GM18861 (cell line): ENCODE results near the gene KLHL40.

ENCODE experiments used
- ATAC-seq: cut with Tn5 transposase; IDR thresholded peaks from one replicate; pipeline ENCODE4 v1.9.1; 2021; ENCODE audit not compliant: unreplicated experiment

Gene KLHL40

DNA sequence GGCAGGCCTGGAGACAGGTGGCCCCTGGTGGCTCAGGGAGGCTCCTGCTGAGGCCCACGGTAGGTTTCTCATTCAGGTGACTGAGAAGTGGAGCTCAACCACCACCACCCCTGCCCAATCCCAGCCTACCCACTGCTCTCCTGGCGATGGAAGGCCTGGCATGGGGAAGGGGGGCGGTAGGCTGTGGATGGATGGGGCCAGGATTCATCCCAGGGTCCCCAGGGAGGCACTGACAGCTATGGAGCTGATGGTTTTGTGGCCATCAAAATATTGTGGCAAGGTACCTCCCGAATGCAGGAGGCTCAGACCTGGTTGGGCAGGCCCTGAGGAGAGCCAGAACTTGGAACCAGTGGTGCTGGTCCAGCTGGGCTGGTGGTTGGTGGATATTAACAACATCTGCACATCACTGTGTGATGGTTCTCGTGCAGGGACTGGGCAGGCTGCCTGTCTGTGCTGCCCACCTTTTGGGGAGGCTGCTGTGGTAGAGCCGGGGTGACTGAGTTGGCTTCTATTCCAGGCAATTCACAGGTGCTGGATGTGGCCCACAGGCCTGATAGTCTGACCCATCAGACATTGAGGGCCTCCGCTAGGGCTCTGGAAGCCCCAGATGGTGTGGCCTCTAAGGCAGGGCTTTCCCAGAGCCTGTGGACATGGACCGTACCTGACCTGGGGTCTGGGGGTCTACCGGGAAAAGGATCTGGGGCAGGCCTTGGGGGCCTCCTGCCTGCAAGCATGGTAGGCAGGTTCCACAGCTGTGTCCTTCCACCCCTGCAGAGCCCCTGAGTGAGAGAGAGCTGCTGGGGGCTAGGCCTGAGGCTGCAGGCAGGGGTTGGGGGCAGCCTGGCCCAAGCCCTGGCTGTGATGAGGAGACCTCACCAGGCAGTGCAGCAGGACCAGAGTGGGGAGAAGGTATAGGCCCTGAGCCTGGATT lies 28.4 kb upstream of the KLHL40 start:
- no peak for ATAC-seq

DNA sequence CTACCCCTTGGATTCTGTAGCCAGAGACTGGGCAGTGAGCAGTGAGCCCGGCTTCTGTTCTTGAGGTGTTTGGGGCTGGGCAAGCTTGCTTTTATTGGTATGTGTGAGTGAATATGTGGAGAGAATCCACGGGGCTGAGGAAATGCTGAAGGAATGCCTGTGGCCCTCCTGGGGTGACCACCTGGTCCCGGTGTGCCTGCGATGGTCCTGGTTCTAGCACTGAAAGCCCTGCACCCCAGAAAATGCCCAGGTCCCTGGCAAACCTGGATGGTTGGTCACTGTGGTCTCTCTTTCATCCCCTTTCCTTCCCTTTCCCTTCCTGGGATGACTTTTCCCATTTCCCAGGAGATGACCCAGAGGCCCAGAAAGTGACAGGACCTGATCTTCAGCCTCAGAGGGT lies 27.7 kb upstream of the KLHL40 start:
- ATAC-seq, result no peak

DNA sequence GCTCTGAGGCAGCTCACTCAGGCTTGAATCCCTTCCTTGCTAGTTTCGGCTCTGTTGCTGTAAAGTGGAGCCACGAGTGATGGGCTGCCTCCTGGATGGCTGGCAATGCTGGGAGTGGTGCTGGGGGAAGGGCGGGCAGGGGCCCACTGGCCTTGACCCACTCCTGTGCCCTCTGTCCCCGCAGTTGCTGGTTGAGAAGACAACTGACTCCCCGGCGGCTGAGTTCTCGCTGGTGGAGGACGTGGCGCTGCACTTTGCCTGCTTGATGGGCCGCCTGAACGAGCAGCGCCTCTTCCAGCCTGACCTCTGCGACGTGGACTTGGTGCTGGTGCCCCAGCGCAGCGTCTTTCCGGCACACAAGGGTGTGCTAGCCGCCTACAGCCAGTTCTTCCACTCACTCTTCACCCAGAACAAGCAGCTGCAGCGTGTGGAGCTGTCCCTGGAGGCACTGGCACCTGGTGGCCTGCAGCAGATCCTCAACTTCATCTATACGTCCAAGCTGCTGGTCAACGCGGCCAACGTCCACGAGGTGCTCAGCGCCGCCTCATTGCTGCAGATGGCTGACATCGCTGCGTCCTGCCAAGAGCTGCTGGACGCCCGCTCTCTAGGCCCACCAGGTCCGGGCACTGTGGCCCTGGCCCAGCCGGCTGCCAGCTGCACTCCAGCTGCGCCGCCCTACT lies 27.1 kb upstream of the KLHL40 start:
- ATAC-seq, result no peak

DNA sequence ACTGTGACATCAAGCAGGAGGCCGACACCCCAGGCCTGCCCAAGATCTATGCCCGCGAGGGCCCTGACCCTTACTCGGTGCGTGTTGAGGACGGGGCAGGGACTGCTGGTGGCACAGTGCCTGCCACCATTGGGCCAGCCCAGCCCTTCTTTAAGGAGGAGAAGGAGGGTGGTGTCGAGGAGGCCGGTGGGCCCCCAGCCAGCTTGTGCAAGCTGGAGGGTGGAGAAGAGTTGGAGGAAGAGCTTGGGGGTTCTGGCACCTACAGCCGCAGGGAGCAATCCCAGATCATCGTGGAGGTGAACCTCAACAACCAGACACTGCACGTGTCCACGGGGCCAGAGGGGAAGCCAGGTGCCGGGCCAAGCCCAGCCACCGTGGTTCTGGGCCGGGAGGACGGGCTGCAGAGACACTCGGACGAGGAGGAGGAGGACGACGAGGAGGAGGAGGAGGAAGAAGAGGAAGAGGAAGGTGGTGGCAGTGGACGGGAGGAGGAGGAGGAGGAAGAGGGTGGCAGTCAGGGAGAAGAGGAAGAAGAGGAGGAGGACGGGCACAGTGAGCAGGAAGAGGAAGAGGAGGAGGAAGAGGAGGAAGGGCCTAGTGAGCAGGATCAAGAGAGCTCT lies 26.5 kb upstream of the KLHL40 start:
- no peak for ATAC-seq

DNA sequence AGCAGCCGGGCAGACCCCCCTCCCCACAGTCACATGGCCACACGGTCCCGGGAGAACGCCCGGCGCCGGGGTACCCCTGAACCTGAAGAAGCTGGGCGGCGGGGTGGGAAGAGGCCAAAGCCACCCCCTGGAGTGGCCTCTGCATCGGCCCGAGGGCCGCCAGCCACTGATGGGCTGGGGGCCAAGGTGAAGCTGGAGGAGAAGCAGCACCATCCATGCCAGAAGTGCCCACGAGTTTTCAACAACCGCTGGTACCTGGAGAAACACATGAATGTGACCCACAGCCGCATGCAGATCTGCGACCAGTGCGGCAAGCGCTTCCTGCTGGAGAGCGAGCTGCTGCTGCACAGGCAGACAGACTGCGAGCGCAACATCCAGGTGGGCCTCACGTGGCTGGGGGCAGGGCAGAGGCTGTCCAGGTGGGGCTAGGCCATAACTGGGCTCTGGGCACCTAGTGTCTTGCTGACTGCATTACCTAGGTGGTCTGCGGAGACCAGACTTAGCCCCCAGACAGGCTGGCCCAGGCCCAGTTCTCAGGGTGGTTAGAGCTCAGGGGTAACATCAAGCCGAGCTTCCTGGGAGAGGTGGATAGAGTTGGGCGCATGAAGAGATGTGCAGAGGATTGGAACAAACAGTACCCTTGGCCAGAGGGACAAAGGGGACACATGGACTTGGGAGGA lies 25.7 kb upstream of the KLHL40 start:
- ATAC-seq, result no peak

DNA sequence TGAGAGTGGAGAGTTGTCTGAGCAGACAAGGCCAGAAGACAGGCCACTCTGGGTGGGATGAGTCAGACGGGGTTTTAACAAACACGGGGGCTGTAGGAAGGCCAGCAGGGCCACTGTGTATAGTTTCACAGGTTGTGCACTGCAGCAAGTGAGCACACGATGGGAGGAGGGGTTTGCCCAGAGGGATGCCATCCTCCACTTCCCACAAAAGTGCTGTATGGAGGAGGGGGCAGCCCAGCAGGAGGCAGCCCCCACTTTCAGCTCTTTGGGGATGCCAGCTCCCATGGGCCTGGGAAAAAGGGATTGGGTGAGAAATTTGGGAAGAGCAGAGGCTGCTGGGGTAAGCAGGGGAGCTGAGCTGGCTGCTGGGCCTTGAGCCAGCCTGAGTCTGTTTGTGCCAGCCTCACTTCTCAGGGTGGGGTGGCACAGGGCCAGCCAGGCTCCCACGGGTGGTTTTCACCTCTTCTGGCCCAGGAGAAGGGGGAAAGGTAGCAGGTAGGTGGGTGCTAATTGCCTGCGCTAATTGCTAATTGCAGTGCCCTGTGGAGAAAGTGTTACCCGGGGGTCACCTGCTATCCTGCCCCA lies 25.1 kb upstream of the KLHL40 start:
- no peak for ATAC-seq

DNA sequence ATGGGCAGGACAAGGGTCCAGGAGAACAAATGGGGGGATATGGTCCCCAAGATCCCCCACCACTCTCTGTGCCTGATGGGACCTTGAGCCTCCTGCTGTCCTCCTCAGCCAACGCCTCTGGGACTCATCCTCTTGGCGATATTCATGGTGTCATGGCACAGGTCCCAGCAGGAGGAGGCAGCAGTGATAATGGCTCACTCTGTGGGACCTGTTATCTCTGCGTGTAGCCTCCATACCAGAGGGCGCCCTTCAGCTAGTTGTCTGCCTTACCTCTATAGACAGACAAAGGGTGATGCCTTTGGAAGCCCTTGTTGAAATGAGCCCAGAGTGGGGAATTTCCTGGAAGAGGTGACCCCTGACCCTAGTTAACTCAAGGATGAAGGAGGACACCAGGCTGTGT lies 24.4 kb upstream of the KLHL40 start:
- ATAC-seq, result no peak

DNA sequence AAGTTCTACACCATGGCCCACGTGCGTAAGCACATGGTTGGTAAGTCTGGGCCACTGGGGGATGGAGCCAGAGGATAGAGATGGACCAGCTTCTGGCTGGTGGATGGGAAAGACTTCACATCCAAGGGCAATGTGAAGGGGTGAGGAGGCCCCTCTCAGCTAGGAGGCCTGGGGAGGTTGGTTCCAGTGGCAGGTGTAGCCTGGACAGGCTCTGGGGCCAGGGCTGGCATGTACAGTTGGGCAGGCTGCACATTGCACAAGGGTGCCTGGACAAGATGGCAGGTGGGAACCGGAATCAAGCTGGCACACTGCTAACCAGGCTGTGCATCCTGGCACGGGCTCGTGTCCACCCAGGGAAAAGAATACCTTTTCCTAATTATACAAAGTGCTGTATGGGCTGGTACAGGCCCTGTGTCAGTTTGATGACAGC lies 23.7 kb upstream of the KLHL40 start:
- ATAC-seq, result no peak

DNA sequence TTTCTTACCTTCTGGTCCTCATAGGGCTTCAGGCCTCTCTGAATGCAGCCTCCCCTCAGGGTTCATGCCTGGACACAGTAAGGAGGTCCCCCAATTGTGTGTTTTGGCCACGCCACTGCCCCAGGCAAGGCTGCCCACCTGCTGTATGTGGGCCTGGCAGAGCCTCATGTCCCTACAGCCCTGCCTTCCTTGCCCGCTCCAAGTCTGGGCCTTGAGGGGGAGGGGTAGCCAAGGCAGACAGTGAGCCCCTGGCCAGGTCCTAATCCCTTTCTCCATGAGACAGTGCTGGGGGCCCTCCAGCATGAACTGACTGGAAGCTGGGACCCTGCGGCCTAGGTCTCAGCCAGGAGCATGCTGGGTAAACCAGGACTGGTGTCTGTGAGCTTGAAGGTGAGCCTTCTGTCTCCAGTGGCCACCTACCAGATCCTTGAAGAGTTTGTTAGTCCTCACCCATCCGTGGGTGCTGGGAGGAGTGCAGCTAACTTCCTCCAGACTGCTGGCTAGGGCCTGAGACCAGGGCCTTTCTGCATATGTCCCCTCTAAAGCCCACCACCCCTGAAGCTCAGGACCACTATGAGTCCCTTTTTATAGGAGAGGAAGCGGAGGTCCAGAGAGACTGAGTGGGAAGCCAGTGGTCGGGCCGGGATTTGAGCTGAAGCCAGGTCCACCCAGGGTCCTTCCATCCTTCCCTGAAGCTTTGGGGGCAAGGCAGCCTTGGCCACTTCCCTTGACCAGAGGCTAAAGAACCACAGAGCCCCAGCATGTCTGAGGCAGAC lies 23.1 kb upstream of the KLHL40 start:
- no peak for ATAC-seq

DNA sequence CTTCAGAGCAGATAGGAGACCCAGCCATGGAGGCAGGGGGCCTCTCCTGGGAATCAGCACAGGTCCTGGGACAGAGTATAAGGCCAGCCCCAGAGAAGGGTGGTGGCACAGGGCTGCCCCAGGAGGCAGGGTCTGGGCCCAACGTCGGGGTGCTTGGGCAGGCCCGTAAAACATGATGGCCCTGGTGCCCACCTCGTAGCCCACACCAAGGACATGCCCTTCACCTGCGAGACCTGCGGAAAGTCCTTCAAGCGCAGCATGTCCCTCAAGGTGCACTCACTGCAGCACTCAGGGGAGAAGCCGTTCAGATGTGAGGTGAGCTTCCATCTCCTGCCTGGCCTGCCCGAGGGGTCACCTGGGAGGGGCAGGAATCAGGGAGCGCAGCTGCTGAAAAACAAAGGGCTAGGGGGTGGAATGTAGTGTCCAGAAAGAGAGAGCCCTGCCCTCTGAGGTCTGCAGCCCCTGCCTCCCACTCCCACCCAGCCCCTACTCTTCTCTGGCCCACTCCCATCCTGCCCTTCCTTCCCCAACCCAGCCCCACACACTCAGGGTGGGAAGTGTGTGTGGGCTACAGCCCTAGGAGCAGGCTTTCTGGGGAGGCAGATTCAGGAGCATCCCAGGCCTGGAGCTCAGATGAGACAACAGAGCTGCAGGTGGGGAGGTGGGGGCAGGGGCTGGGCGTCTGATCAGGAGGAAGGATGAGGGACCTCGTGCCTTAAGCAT lies 22.4 kb upstream of the KLHL40 start:
- ATAC-seq, result no peak

DNA sequence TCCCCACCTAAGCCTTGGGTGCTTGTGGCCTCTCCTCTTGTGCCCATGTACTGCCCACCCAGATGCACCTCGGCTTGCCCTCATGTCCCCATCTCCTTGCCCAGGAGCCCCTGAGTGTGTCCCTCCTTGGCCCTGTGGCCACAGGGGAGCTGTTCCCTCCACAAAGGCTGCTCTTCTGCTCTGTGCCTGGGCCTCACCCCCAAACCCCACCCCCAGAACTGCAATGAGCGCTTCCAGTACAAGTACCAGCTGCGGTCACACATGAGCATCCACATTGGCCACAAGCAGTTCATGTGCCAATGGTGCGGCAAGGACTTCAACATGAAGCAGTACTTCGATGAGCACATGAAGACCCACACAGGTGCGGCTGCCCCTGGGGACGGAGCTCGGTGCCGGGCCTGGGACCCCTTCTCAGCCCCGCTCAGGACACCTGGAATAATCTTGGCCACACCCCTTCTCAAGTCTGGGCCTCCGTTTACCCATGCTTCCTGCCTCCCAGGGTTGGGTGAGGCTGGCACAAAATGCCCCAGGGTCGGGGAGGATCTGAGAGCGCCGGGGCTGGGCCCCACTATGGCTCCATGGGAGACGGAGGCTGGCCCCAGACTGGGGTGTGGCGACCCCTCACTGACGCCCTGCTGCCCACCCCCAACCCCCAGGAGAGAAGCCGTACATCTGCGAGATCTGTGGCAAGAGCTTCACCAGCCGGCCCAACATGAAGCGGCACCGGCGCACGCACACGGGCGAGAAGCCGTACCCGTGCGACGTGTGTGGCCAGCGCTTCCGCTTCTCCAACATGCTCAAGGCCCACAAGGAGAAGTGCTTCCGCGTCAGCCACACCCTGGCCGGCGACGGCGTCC lies 21.5 kb upstream of the KLHL40 start:
- no peak for ATAC-seq

DNA sequence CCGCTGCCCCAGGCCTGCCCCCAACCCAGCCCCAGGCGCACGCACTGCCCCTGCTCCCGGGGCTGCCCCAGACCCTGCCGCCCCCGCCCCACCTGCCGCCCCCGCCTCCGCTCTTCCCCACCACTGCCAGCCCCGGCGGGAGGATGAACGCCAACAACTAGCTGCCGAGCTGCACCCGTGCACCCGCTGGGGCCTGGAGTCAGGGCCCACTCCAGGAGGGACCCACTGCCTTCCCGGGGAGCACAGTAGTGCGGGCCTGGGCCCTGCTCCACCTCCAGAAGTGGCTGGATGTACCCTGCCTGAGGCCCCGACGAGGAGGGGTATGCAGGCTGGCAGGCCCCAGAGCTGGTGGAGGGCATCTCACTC lies 20.9 kb upstream of the KLHL40 start:
- no peak for ATAC-seq

DNA sequence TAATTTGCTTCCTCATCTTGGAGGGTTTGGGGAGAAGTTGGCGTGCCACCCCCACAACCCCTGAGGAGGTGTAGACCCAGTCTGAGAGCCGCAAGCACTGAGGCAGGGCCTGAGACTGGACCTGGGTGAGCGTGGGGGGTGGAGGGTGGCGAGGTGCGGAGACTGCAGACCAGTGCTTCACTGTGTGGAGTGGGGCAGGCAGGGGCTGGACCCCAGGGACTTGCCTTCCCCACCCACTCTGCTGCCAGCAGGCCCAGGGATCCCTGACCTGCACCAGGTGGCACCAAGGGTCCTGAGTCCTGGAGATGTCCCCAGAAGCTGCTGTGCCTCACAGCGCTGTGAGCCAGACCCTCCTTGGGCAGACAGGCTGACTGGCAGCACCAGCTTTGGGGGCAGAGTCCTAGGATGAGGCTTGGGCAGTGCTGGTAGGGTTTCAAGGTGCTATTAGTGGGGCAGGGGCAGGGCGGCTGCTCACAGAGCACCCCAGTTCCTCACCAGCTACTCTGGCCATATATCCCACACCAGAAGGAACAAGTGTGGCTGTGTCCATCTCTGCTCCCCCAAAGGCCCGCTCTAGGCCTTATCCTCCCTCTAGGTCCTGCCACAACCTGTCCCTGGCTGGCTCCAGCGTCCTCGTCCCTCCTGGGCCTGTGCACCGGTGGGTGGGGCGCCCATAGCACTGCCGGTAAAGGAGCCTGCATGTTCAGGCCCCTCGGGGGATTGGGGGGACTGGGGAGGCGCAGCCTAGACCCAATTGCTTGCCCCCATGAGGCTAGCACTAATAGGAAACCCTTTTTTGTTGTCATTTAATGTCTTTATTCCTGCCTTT lies 20.1 kb upstream of the KLHL40 start:
- ATAC-seq, result no peak

DNA sequence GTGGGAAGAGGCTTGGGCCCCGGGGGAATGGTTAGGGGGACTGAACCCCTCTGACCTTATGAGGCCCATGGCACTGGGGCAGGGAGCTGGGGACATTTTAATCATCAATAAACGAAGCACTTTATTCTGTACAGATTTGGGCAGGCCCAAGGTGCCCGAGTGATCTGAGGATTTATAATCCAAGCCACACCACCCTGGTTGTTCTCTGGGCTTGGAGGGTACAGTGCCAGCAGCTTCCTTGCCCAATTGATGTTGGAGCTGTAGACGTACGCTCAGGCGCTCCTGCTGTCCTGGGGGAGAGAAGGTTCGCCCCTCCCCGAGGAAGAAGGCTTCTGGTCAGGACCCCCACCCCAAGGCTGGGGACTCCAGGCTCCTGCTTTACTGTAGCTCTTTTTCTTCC lies 19.3 kb upstream of the KLHL40 start:
- no peak for ATAC-seq

DNA sequence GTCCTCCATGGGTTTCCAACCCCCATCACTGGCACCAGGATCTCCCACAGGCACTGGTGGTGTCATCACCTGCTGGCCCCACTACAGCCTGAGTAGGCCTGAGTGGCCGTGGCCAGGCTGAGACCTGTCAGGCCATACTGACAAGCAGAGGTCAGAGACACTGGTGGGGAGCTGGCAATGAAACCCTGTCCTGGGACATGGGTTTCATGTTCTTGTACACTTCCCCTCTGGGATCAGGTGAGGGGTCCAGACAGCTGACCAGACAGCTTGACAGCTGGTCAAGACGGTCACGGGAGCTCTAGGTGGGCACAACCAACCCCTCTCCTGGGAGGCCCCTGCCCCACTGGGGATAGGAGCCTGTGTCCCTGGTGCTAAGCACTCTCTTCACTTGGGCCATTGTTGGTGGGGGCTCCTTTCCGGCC lies 18.7 kb upstream of the KLHL40 start:
- ATAC-seq, result no peak

DNA sequence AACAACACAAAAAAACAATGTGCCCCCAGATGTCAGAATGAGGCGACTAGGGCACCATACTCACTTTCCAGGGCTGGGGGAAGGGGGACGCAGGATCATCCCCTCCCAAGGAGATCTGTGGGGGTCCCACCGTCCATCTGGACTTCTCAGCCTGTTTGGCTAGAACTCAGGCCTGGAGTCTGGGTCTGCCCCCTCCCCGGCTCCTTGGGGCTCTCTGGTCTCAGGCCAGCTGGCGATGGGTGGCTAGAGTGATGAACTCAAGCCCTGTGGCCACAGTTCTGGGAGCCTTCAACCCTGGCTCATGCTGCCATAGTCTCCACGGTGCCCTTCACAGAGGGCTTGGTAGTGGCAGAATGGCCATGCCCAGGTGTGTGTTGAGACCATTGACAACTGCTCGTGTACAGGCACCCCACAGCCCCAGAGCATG lies 18.2 kb upstream of the KLHL40 start:
- ATAC-seq, result no peak

DNA sequence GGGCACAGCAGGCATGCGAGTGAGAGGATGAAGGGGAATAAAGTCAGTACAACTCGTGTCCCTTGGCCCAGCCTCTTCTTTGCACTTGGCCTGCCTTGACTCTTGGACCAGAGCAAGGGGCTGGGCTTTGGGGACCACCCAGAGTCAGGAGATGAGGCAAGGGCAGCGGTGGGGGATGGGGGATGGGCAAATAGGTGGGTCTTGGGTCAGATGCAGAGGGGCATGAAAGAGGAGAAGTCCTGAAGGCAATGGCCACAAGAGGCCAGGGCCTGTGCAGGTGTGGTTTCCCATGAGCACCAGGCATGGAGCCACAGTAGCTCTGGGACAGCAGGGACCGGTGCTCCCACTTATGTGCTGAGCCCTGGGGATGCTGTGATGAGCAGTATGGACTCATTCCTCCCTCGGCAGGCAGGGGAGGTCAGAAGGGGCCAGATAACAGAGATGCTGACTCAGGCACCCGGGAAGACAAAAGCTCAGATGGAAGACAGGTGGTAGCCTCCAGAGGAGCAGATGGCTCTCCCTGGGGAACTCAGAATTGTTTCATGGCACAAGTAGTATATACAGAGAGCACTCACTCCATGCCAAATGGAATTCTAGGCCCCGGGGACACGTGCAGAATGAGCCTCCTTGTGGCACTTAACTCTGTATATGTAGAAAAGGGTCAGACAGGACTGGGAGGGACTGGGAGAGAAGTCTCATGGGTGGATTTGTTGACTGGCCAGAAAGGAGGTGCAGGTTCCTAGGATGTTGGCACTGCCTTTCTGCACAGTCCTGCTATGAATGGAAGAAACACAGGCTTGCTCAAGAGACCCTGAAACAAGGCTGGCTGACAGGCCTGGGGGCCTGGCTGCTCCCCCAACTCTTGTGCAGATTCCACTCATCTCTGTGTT lies 17.6 kb upstream of the KLHL40 start:
- no peak for ATAC-seq
